ENCODE results near the gene TSPAN14.

Gene TSPAN14

DNA sequence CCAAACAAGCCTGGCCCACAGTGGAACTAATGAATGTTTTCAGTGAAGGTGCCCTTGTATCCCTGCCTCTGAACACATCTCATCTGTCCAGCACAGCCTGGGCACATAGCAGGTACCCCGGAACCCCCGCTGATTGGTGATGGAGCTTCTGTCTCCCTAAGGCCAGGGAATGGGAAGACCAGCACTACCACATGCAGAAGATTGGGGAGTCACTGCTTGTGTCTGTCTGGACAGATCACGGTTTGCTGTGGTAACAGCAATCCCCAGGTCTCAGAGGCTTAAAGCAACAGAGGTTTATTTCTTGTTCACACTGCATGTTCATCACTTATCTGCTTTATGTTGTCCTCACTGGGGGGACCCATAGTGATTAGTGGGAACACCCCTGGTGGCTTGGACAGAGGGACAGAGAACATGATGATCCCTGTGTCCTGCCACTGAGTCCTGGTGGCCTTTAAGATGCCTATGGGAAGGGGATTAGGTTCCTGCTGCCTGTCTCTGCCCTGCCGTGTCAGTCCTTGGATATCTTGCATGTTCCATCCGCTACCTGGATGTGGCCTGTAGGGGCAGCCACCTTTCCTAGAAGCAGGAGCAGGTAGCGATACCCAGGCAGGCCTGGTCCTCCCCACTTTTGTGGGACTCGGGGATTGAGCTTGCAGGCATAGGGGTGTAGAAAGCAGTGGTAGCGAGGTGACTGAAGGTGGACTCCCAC, 3.6 kb downstream of the TSPAN14 start:
- DNase-seq: no peak

DNA sequence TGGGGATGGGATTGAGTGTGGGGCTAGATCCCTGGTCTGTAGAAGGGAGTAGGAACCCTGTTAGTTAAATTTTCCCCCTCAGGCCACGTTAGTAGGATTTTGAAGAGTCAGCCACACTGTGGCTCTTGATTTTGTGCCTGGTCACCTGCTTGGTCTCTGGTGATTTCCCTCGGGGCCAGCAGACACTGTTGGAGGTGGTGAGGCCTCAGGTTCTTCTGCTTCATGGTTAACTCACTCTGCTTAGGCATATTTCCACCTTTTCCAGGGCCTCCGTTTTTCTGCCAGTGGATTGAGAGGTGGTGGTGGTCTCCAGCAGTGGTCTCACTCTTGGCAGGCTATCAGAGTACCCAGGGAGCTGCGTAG, 4.1 kb downstream of the TSPAN14 start:
- no peak for DNase-seq

DNA sequence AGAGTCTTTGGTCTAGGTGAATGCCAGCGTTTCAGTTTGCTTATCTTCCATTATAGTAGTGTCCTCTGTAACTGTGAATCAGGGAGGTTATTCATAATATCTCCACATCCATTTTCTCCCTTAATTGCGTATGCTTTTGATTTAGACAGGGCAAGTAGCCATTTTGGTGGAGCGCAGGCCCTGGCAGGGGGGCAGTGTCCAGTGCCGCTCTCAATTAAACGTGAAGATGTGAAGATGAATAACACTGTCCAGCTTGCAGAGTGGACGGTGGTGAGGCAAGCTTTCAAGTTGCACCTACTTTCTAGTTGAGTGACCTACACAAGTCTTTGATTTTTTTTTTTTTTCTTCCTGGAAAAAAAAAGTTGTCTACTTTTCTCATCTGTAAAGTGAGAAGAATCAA, 4.5 kb downstream of the TSPAN14 start:
- DNase-seq: no peak

DNA sequence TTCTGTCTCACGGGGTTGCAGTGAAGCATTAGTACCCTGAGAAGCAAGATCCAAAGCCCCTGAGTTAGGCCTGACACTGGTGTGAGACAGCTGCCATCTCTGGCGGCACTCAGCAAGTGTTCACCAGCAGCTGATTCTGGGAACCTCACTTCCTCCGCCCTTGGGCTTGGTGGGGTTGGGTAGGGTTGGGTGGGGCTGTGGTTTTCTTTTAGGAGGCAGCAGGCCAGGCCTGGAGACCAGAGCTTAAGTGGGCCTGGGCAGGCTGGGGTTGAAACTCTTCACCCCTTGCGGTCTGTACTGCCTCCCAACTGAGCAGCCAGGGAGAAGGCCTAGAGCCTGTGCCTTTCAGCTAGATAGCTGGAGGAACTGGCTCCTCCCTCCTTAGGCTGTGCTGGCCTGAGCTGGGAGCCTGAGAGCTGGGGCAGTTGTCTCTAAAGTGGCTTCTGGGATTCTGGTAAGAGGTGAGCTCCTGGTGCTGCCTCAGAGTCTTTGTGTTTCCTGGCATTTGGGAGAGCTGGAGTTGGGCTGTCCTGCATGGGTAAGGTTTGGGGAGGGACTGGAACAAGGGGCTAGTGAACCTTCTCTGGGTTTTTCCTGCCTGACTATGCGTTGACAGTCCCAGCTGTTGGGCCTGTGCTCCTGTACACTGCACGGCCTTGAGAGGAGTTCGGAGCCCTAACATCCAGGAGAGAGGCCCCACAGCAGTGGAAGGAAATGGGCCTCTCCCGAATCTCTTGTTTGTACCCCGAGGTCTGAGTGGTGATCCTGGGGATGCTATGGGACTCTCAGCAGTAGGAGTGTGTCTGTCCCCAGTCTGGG, 5.1 kb downstream of the TSPAN14 start:
- no peak for DNase-seq

DNA sequence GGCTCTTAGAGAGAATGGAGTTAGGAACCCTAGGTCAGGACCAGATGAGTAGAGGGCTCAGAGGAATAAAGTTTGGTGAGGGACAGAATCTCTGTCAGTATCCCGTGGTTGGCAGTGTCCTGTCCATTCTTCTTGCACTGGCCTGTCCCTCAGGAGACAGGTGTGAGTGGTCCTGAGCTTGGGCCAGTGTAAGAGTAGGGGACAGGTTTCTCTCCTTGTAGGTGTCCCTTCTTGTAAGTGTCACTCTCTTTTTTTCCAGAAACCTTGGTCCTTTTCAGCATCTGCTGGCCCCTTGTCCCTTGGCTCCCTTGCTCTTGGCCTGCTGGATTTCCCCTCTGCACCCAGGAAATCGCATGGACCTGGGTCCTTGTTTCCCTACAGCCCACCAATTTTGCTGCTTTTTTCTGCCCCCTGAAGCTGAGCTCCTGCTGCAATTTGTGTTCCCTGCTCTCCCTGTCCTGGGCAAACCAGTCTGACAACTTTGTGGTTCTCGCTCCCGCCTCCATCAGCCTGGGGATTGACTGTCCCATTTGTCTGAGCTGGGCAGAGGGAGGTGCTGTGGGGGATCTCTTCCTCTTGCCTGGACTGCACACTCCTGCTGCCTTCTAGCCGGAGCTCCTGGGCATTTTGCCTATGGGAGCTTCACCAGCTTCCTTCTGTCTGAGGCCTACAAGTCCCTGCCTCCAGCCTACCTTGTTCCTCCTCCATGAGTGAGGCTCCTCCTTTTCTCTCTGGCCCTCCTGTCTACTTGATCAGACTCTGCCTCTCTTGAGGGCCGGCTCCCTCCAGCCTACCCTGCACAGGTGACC, 6.5 kb downstream of the TSPAN14 start:
- DNase-seq: no peak

DNA sequence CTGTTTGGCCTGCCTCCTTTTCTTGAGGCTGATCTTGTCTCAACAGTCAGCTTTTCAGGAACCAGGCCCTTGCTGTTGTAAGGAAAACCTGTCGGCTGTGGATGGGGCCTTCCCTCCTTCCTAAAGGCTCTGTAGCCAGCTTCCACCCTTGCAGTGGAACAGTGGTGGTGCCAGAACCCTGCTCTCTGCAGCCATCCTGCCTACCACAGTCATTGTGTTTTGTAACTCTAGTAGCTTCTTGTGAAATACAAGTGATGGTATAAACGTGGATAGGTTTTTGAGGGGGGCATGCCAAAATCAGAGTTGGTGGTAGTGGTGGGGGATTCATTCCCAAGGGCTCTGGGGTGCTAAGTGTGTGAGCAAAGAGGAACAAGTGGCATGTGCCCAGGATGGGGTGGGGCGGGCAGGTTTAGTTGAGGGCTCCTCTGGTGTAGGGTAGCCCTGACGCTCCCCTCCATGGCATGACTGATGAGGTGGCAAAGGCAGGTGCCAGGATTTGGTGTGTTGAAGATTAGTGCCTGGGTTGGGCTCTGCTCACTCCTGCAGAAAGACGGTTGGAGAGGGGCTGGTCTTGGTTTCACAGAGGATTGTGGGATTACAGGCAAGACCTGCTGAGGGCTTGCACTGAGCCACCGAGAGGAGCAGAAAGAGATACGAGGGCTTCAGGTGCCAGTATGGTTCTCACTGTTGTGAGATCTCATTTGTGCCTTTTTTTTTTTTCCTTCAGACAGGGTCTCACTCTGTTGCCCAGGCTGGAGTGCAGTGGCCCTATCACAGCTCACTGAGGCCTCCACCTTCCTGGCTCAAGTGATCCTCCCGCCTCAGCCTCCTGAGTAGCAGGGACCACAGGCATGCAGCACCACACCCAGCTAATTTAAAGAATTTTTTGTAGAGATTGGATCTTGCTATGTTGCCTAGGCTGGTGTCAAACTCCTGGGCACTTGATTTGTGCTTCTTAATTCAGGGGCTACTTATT, 7.4 kb downstream of the TSPAN14 start:
- no peak for DNase-seq

DNA sequence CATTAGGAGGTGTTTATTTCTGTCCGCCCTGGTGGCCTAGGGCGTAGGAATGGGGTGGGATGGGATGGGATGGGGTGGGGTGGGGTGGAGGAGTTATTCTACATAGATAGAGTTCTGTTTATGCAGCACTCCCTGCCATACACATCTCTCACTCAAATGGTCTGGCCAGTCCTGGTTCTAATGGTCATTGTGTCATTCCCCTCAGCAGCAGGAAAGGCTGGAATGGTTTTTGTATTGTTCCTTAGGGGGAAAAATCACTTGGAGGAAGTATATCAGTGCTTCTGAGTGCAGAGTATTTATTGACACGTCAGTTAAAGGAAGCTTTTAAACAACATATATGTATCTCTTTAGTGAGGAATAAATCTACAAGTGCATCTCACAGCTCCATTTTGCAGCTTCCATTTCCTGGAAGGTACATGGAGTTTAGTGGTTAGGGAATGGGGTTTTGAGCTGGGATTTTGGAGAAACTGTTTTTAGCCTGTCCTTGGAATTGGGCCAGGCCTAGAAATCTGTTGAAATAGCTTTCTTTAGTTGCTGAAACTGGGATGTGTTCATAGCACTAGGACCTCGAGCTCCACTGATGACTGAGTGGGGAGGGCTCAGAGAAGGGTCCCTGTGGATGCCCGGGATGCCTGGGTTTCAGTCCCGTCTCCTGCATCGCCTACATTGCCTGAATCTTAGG, 8.3 kb downstream of the TSPAN14 start:
- DNase-seq: no peak

DNA sequence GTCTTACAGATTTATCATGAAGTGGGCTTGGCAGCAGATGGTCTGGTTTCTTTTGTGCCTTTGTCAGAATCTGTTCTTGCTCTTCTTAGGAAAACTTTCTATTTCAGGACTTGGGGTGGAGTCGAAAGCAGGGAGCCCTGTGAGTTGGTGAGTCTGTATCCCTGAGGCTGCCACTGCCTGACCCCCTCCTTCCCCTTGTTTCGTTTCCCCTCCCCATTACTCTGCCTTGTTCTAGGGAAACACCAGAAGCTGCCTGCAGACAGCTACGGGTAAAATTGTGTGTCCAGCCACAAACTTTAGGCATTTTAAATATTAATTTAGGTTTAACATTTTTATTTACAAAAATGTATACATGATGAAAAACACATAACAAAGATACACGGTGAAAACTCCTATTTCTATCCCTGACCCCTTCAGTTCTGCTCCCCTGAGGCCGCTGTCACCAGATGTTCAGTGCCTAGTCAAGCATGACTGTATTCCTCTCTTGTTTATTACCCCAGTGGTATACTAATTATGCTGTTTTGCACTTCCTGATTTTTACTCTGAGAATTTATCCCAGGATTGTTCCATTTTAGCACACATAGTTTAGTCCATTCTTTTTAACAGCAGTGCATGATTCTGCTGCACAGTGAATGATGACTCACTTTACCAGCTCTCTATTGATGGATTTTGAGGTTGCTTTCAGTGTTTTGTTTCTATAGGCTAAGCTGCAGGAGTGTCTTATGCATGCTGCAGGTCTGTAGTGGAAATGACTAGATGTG, 9.1 kb downstream of the TSPAN14 start:
- no peak for DNase-seq

DNA sequence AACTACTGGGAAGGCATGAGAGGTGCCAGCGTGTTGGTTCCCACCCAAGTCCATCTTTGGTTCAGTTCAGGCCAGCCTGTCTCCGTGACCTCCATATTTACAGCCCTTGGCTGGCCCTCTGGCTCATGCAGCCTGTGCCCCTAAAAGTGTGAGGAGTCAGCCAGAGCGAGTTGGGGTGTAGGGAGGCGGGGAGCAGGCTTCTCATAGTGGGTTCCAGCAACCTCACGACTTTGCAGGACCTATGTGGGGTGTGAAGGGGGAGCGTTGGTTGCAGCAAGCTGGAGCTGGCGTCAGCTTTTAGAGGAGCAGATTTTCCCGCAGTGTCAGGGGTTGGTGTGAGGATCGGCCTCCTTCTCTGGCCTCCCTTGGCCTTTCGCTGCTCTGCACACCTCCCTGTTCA, 9.8 kb downstream of the TSPAN14 start:
- no peak for DNase-seq

DNA sequence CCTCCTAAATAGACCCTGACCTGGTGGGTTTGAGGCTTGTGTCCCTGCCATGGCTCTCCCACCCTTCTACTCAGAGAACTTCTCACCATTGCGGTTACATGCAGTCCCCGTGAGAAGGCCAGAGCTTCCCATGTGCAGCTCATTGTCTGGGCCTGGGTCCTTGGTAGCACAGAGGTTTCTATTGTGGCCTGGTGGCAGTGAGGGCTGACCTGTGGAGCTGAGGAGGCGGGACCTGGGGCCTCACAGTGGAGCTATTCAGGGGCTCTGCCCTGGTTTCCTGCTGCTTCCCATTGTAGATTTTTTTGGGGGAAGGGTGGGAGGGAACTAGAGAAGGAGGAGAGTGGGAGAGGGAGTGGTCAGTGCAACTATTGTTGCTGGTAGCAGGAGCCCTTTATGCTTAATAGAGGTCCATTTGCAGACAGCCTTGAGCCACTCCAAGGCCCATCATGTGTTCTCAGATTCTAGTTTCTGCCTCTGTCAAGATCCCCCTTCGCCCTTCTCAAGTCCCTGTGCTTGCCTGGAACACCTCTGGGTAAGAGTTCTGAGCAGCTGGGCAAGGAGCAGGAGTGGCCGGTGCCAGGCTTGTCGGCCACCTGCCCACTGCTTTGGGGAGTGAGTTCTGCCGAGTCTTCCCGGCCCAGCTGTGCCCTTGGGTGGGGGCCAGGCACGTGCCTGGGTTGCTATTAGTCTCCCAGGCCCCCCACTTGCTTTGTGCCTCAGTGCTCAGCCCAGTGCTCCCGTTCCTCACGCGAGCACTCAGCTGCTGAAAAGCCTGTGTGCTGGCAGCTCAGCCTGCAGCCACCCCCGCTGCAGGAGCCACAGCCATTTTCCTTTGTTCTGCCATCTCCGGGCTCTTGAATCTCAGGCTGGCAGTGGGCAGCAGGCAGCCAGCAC, 10.7 kb downstream of the TSPAN14 start:
- no peak for DNase-seq

DNA sequence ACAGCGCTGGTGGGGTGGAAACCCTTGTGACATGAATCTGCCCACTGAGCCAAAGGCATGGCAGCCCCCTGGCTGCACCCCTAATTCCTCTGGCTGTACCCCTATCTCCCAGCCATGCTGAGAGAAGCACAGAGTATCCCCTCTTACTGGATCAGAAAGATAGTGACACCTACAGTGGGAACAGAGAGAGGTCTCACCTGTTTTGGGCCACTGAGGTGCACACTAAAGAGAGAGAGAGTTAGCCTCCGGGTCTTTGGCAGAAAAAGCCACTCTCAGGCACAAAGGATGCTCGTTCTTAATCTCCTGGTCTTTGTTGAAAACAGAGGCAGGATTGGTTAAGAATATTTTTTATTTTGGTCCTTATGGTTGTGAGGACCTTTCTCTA, 11.3 kb downstream of the TSPAN14 start:
- no peak for DNase-seq

DNA sequence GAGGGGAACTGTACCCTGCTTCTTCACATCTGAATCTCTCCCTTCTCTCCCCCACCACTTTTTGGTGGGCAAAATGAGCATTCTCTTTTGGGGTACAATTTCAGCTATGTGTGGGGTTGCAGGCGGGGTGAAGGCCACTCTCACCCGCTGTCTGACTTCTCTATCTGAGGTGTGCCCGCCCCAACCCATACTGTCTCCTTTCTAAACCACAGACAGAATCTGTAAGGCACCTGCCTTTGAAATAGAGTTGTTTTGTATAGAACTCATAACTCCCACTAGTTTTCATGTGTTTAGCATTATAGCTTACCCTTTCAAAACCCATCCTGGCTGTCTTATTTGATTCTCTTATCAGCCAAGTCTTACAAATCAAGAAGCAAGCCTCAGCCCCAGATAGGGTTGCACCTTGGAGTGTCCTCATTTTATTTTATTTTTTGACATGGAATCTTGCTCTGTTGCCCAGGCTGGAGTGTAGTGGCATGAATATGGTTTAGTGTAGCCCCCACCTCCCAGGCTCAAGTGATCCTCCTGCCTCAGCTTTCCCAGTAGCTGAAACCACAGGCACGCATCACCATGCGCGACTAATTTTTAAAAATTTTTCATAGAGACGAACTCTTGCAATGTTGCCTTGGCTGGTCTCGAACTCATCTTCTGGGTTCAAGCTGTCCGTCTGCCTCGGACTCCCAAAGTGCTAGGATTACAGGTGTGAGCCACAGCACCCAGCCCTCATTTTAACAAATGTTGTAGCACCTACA, 11.9 kb downstream of the TSPAN14 start:
- DNase-seq: no peak

DNA sequence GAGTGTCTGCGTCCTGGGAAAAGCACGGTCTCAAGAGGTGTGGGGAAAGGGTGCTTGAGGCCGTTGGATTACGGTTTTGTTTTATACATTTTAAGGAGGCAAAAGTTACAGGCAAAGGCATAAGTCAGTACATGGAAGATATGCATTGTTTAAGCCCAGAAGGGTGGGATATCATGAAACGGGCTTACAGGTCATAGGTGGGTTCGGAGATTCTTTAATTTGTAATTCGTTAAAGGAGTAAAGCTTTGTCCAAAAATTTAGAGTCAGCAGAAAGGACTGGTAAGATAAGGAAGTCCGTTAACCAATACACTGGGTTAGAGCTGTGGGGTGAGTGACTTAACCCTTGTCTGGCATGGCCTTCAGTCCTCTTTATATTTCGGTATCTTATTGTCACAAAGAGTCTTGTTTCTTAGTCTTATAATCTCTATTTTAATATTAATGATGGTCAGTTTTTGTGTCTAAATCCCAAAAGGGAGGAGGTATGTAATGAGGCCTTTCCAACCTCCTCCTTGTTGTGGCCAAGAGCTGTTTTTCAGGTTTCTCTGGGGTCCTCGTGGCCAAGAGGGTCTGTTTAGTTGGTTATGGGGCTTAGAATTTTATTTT, 12.7 kb downstream of the TSPAN14 start:
- no peak for DNase-seq

DNA sequence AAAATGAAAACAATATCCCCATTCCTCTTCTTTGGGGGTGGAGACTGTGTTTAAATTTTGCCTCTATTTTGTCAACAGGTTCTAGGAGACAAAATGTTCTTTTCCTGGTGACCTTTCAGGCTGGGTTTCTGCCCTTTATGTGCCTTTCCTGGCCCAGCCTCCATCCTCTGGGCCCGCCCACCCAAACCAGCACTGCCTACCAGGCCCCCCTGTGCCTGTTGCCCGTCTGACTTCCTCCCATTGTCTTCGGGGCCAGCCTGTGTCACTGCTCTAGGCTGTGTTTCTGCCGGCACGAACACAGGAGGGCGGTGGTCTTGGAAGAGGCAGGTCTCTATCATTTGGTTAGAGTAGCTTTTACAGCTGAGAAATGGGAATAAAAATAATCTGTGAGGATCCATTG, 13.9 kb downstream of the TSPAN14 start:
- no peak for DNase-seq

DNA sequence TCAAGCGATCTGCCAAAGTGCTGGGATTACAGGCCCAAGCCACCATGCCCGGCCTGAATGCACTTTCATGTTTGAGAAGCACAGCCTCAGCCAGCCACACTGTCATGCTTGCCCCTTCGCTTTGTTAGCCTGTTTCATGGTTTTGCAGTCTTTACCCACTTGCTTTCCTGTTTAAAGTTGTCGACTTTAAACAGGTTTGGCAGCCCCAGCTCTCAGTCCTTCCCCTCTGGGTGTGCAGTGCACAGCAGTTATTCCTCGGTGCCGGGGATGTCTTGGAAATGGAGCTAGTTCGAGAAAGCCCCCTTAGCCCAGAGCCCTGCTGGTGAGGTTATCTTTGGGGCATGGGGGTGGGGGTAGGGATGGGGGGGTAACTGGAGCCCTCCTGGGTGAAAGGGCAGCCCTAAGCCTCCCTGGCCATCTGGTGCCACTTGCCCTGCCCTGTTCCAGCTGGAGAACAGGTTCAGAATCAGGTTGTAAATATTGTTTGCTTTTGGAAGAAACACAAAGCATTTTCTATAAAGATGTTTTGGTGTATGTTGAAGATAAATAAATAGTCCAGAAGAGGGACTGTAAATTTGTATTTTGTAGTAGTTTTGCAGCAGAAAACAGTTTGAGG, 14.8 kb downstream of the TSPAN14 start:
- DNase-seq: no peak

DNA sequence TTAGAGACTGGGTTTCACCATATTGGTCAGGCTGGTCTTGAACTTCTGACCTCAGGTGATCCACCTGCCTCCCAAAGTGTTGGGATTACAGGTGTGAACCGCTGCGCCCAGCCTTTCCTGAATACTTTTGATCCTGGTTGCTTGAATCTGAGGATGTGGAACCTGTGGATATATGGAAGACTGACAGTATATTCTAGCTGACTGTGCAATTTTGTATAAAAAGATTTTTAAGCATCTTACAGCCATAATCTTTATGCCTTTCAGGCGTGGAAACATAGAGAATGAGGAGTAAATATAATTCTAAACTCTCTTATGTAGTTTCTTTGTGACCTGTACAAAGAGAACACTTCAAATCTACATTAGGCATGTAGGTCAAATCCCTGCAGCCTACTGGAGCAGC, 16.2 kb downstream of the TSPAN14 start:
- no peak for DNase-seq

DNA sequence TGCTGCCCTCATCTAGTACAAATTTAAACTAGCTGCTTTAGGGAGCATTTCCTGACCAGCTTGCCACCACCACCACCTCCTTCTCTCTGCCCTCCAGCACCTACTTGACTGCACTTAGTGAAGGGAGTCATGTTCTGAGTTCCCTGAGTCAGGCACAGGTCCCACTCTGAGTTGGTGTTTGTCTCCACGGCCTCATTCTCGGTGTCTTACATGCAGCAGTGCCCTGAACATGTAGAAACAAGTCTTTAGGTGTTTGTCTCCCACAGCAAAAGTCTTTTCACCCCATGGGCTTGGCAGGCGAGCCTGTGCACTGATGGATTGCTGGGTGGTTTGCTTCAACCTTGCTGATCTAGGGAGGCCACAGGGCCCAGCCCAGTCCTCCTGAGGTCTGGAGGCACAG, 16.9 kb downstream of the TSPAN14 start:
- DNase-seq: no peak

DNA sequence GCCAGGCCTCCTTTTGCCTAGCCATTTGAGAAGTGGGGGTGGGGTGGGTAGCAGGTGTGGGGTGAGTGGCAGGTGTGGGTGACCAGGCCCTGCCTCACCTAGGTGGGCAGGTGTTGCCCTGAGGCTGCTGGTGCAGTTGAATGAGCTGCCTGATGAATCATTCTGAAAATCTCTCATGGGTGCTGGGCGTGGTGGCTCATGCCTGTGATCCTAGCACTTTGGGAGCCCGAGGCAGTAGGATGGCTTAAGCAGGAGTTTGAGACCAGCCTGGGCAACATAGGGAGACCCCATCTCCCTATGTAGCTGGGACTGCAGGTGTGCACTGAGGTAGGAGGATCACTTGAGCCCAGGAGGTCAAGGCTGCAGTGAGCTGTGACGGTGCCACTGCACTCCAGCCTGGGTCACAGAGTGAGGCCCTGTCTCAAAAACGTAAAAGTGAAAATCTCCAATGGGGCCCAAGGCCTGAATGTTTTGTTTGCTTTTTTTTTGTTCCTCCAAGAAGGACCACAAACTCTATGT, 17.7 kb downstream of the TSPAN14 start:
- DNase-seq: no peak

Data from NCI-H2081 treated with DMSO at 0.1 percent for 48 hours (cell line).